OCI-LY7 (cell line): ENCODE measurements around the gene RBFOX1. TPM values are rescaled to one million over a fixed set of nuclear protein-coding genes. Genes with fewer than 3 reads are reported as not detected.

Experiments used
- BruUV-seq: library from RNA; stranded (reverse); fragments of 400-500 nt; replicated peaks from 2 replicates; lab custom pipeline; 2021; lab: Mats Ljungman, UMichigan
- CTCF ChIA-PET: fragments of 300-600 bp; sonication (Branson Sonifier 250); formaldehyde crosslinking; loops from one replicate; lab custom pipeline; 2022; ENCODE audit warnings: antibody characterized with exemption; ENCODE audit not compliant: unreplicated experiment; lab: Charles Lee
- POLR2A ChIA-PET: fragments of 300-600 bp; sonication (Branson Sonifier 250); formaldehyde crosslinking; loops from one replicate; lab custom pipeline; 2022; ENCODE audit warnings: antibody characterized with exemption; lab: Charles Lee
- DNase-seq: peaks from one replicate; pipeline ENCODE4 v3.0.0-alpha.2; 2015; ENCODE audit warnings: low spot score
- H2AFZ ChIP-seq: fragments of 200-600 bp; sonication (generic), shearing (Covaris generic); 2 replicates; pipeline ENCODE4 v1.6.1; 2014; ENCODE audit warnings: mild to moderate bottlenecking, antibody characterized with exemption, low read length, moderate library complexity
- H3K27ac ChIP-seq: fragments of 200-600 bp; sonication (generic); 2 replicates; pipeline ENCODE4 v1.5.1; 2014; ENCODE audit warnings: mixed run types, low read depth, mild to moderate bottlenecking, moderate library complexity, low read length, inconsistent platforms; ENCODE audit not compliant: poor library complexity, severe bottlenecking
- H3K36me3 ChIP-seq: fragments of 200-600 bp; sonication (generic); 2 replicates; pipeline ENCODE4 v1.6.1; 2014; ENCODE audit warnings: mild to moderate bottlenecking, antibody characterized with exemption, low read length, moderate library complexity, mixed read lengths; ENCODE audit not compliant: insufficient read depth
- H3K4me1 ChIP-seq: fragments of 200-600 bp; sonication (generic); 2 replicates; pipeline ENCODE4 v1.5.1; 2014; ENCODE audit warnings: mild to moderate bottlenecking, low read length; ENCODE audit not compliant: insufficient read depth, poor library complexity, severe bottlenecking
- H3K4me2 ChIP-seq: fragments of 200-600 bp; sonication (generic); 2 replicates; pipeline ENCODE4 v1.6.1; 2014; ENCODE audit warnings: mild to moderate bottlenecking, low read length
- H3K4me3 ChIP-seq: fragments of 200-600 bp; sonication (generic); 2 replicates; pipeline ENCODE4 v1.5.1; 2014; ENCODE audit warnings: mild to moderate bottlenecking, low read depth, low read length; ENCODE audit not compliant: poor library complexity, severe bottlenecking
- H3K79me2 ChIP-seq: fragments of 200-600 bp; sonication (generic); 2 replicates; pipeline ENCODE4 v1.6.1; 2016; ENCODE audit warnings: low read depth, mild to moderate bottlenecking, low read length, moderate library complexity, mixed read lengths; ENCODE audit not compliant: insufficient read depth
- H3K9me2 ChIP-seq: fragments of 200-600 bp; sonication (generic); 2 replicates; pipeline ENCODE4 v1.6.1; 2016; ENCODE audit warnings: mild to moderate bottlenecking, low read length, mixed read lengths; ENCODE audit not compliant: insufficient read depth
- H3K9me3 ChIP-seq: fragments of 200-600 bp; sonication (generic); 2 replicates; pipeline ENCODE4 v1.6.1; 2014; ENCODE audit warnings: mild to moderate bottlenecking, mixed run types, low read length, mixed read lengths
- H4K20me1 ChIP-seq: fragments of 200-600 bp; sonication (generic); 2 replicates; pipeline ENCODE4 v1.6.1; 2014; ENCODE audit warnings: mild to moderate bottlenecking, antibody characterized with exemption, low read length, moderate library complexity, mixed read lengths; ENCODE audit not compliant: insufficient read depth
- EZH2phosphoT487 ChIP-seq: fragments of 200-600 bp; sonication (generic); IDR thresholded peaks from 2 replicates; pipeline ENCODE4 v1.6.1; 2018; ENCODE audit warnings: low read depth, borderline replicate concordance, mild to moderate bottlenecking, mixed run types, antibody characterized with exemption, low read length, moderate library complexity, mixed read lengths
- intact Hi-C: fragments of 100-400 bp; cut with micrococcal nuclease; formaldehyde crosslinking; loops from one replicate; pipeline ENCODE4 v1.10.0; 2022; ENCODE audit not compliant: unreplicated experiment
- total RNA-seq, 2 experiments: library from RNA; depleted of rRNA in 1 of 2; stranded (reverse); fragments of >200 nt in 1 of 2; shearing (Covaris generic) in 1 of 2; gene quantifications; 2 replicates each; pipeline ENCODE4 v1.2.3, GENCODE V29; 2014 to 2022
- TF ChIP-seq, protein P1 (sequence below): fragments of 200-600 bp; sonication (generic); conservative IDR thresholded peaks from 2 replicates; pipeline ENCODE4 v1.5.1; 2014; ENCODE audit warnings: mild to moderate bottlenecking, antibody characterized with exemption, low read length, moderate library complexity, mixed read lengths

RBFOX1 gene
- total RNA-seq, 2 experiments from 2014 or later = not detected

- POLR2A ChIA-PET = no interaction called here
Measured at GRCh38 chr16:7590934-7591333, 258.3 kb downstream of the RBFOX1 start.

DNA sequence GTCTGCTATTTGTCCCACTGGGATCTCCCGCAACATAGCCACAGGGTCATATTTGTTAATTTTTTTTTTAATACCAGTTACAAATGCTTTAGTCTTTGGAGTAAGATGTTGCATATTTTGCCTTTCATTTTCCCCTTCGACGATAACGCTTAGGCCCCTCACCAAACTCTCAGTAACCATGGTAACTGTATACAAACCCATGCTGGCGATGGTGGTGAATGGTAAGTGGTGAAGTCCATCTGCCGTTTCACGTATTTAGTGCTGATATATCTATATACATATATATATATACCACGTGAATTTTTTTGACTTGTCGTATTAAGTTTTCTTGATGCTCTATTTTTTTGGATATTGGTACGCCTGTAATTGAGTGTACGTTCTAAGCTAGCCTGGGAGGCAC lies 263.7 kb downstream of the RBFOX1 start:
- no peak for DNase-seq

More at GRCh38 chr16:7590934-7591333, 258.3 kb downstream of the RBFOX1 start:
- Histone ChIP-seq H3K4me3 (no peak overlapping the region), H4K20me1 (no peaks in the 10 kb centered on the region), H3K4me1 (no peaks in the 10 kb centered on the region), H3K79me2 (no peaks in the 10 kb centered on the region), H3K27ac (no peak overlapping the region), H3K9me3 (no peaks in the 10 kb centered on the region), H3K36me3 (no peaks in the 10 kb centered on the region), H3K9me2 (no peaks in the 10 kb centered on the region), H3K4me2 (no peak overlapping the region), H2AFZ (no peak overlapping the region)
- no peak for TF ChIP-seq EZH2phosphoT487
- TF ChIP-seq, protein P1, sequence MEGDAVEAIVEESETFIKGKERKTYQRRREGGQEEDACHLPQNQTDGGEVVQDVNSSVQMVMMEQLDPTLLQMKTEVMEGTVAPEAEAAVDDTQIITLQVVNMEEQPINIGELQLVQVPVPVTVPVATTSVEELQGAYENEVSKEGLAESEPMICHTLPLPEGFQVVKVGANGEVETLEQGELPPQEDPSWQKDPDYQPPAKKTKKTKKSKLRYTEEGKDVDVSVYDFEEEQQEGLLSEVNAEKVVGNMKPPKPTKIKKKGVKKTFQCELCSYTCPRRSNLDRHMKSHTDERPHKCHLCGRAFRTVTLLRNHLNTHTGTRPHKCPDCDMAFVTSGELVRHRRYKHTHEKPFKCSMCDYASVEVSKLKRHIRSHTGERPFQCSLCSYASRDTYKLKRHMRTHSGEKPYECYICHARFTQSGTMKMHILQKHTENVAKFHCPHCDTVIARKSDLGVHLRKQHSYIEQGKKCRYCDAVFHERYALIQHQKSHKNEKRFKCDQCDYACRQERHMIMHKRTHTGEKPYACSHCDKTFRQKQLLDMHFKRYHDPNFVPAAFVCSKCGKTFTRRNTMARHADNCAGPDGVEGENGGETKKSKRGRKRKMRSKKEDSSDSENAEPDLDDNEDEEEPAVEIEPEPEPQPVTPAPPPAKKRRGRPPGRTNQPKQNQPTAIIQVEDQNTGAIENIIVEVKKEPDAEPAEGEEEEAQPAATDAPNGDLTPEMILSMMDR = no peak
- CTCF ChIA-PET = no interaction called here
- BruUV-seq = no TSS peak
- DNase-seq = no peak
- intact Hi-C loops = no loop called here

DNA sequence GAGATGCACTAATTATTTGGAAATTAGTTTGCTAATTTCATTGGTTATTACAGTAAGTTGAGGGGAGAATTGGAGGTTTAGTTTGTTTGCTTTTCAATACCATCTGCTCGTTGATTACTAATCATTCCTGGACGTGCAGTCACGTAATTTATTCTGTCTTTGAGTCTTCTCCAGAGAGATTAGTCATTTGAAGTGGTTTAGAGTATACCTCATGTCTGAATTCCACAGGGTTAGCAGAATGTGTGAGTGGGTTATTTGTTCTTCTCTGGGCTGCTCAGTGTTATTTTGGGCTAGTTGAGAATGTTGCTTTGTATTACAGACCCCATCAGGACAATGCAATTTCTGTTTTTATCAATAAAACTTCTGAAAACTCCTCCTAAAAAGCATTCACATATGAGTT lies 265.0 kb downstream of the RBFOX1 start:
- no peak for DNase-seq
- intact Hi-C loops = no loop called here
- H3K4me1 ChIP-seq = no peaks in the 10 kb centered on the region
- H3K9me2 ChIP-seq = no peaks in the 10 kb centered on the region
- no TSS peak for BruUV-seq
- no peak overlapping the region for H2AFZ ChIP-seq
- H3K36me3 ChIP-seq = no peaks in the 10 kb centered on the region
- no peak overlapping the region for H3K4me3 ChIP-seq
- H3K79me2 ChIP-seq = no peaks in the 10 kb centered on the region
- POLR2A ChIA-PET = no interaction called here
- CTCF ChIA-PET = no interaction called here
- H4K20me1 ChIP-seq = no peaks in the 10 kb centered on the region
- H3K27ac ChIP-seq = no peak overlapping the region
- no peaks in the 10 kb centered on the region for H3K9me3 ChIP-seq
- TF ChIP-seq EZH2phosphoT487 = no peak
- TF ChIP-seq, protein P1 = no peak
- no peak overlapping the region for H3K4me2 ChIP-seq

More for the DNA sequence above, 263.7 kb downstream of the RBFOX1 start:
- Histone ChIP-seq H2AFZ (no peak overlapping the region), H3K4me1 (no peaks in the 10 kb centered on the region), H3K27ac (no peak overlapping the region), H3K79me2 (no peaks in the 10 kb centered on the region), H3K4me3 (no peak overlapping the region), H3K4me2 (no peak overlapping the region), H4K20me1 (no peaks in the 10 kb centered on the region), H3K9me3 (no peaks in the 10 kb centered on the region), H3K9me2 (no peaks in the 10 kb centered on the region), H3K36me3 (no peaks in the 10 kb centered on the region)
- TF ChIP-seq EZH2phosphoT487 = no peak
- TF ChIP-seq, protein P1 = no peak
- CTCF ChIA-PET = no interaction called here
- POLR2A ChIA-PET = no interaction called here
- intact Hi-C loops = no loop called here
- BruUV-seq = no TSS peak
